DMS 273 (cell line): ENCODE measurements around the gene MEDAG.
A peak's percentile ranks its signal among the peaks of the same experiment; 100 is the strongest.

Experiments
- DNase-seq: peaks from one replicate; lab custom pipeline; 2025; ENCODE audit not compliant: unreplicated experiment; lab: John Stamatoyannopoulos, UW

Gene MEDAG

GRCh38 chr13:30936971-30937370 lies 30.9 kb downstream of the MEDAG start:
- no peak for DNase-seq

GRCh38 chr13:30943881-30944280 lies 37.8 kb downstream of the MEDAG start:
- DNase-seq = no peak

GRCh38 chr13:30957258-30957943 lies 51.3 kb downstream of the MEDAG start:
- DNase-seq = peak; percentile 16

GRCh38 chr13:30959678-30960077 lies 53.6 kb downstream of the MEDAG start:
- DNase-seq = no peak

- peak; percentile 2 for DNase-seq
Measured at GRCh38 chr13:30963791-30964190, 57.7 kb downstream of the MEDAG start.

GRCh38 chr13:30965380-30965779 lies 59.3 kb downstream of the MEDAG start:
- DNase-seq = no peak

GRCh38 chr13:30966101-30966500 lies 60.0 kb downstream of the MEDAG start:
- DNase-seq = no peak

GRCh38 chr13:30968846-30969245 lies 62.8 kb downstream of the MEDAG start:
- DNase-seq = no peak

- no peak for DNase-seq
Measured at GRCh38 chr13:30971575-30971974, 65.5 kb downstream of the MEDAG start.

- DNase-seq = no peak
Measured at GRCh38 chr13:30972888-30973377, 66.9 kb downstream of the MEDAG start.

- DNase-seq = no peak
Measured at GRCh38 chr13:30974350-30974749, 68.3 kb downstream of the MEDAG start.
